ENCODE results near the gene SHCBP1L. TPM values are rescaled to one million over a fixed set of nuclear protein-coding genes. Genes with fewer than 3 reads are reported as not detected.

The SHCBP1L gene
- polyA plus RNA-seq, 1 donor from 2014 or later, result not detected

GRCh38 chr1:182897696-182898095, 55.3 kb downstream of the SHCBP1L start:
- H3K79me2 ChIP-seq (replicated peaks; ENCODE audit: insufficient read depth, low read length), result no peaks in the 10 kb centered on the region
- H3K4me3 ChIP-seq (ENCODE audit: low read length), result no peak overlapping the region
- TF ChIP-seq SMC3 (conservative IDR thresholded peaks at IDR 0.05; ENCODE audit: poor library complexity) (no peak), REST (IDR thresholded peaks at IDR 0.05; ENCODE audit: borderline replicate concordance) (no peak), MXI1 (conservative IDR thresholded peaks at IDR 0.05; ENCODE audit: poor library complexity, severe bottlenecking) (no peak), CTCF (IDR thresholded peaks at IDR 0.05; ENCODE audit: poor library complexity, severe bottlenecking) (no peak), EP300 (conservative IDR thresholded peaks at IDR 0.05; ENCODE audit: poor library complexity, severe bottlenecking) (no peak), EZH2 (IDR thresholded peaks at IDR 0.05; ENCODE audit: borderline replicate concordance, insufficient read depth, low read length, poor library complexity, severe bottlenecking) (no peak), RAD21 (conservative IDR thresholded peaks at IDR 0.05) (no peak)
- H2AFZ ChIP-seq (ENCODE audit: low read depth, low read length), result no peak overlapping the region
- H3K27me3 ChIP-seq (ENCODE audit: insufficient read depth, low read depth, low read length), result no peaks in the 10 kb centered on the region
- H4K20me1 ChIP-seq (ENCODE audit: insufficient read depth), result no peaks in the 10 kb centered on the region
- H3K9me2 ChIP-seq (ENCODE audit: insufficient read depth, low read length), result no peaks in the 10 kb centered on the region
- H3K4me2 ChIP-seq (ENCODE audit: low read length), result no peak overlapping the region
- H3F3A ChIP-seq (ENCODE audit: insufficient read depth, low read length, poor library complexity, severe bottlenecking), result no peaks in the 10 kb centered on the region
- no peak overlapping the region for H3K9ac ChIP-seq (ENCODE audit: low read length)
- no peaks in the 10 kb centered on the region for H3K36me3 ChIP-seq (ENCODE audit: insufficient read depth, low read length)
- no peaks in the 10 kb centered on the region for H3K9me3 ChIP-seq (ENCODE audit: low read length)
- H3K27ac ChIP-seq (ENCODE audit: low read length), result no peak overlapping the region

- Histone ChIP-seq H3K4me3 (ENCODE audit: low read length) (no peak overlapping the region), H3K9ac (ENCODE audit: low read length) (no peak overlapping the region), H3F3A (ENCODE audit: insufficient read depth, low read length, poor library complexity, severe bottlenecking) (no peaks in the 10 kb centered on the region), H4K20me1 (ENCODE audit: insufficient read depth) (no peaks in the 10 kb centered on the region), H2AFZ (ENCODE audit: low read depth, low read length) (no peak overlapping the region), H3K27me3 (ENCODE audit: insufficient read depth, low read depth, low read length) (no peaks in the 10 kb centered on the region), H3K4me2 (ENCODE audit: low read length) (no peak overlapping the region), H3K27ac (ENCODE audit: low read length) (no peak overlapping the region), H3K79me2 (replicated peaks; ENCODE audit: insufficient read depth, low read length) (no peaks in the 10 kb centered on the region), H3K36me3 (ENCODE audit: insufficient read depth, low read length) (no peaks in the 10 kb centered on the region), H3K9me2 (ENCODE audit: insufficient read depth, low read length) (no peaks in the 10 kb centered on the region), H3K9me3 (ENCODE audit: low read length) (no peaks in the 10 kb centered on the region)
- TF ChIP-seq EP300 (conservative IDR thresholded peaks at IDR 0.05; ENCODE audit: poor library complexity, severe bottlenecking) (no peak), POLR2AphosphoS5 (IDR thresholded peaks at IDR 0.05) (no peak), SMC3 (conservative IDR thresholded peaks at IDR 0.05; ENCODE audit: poor library complexity) (no peak), REST (IDR thresholded peaks at IDR 0.05; ENCODE audit: borderline replicate concordance) (no peak), RAD21 (conservative IDR thresholded peaks at IDR 0.05) (no peak), EZH2 (IDR thresholded peaks at IDR 0.05; ENCODE audit: borderline replicate concordance, insufficient read depth, low read length, poor library complexity, severe bottlenecking) (no peak), MXI1 (conservative IDR thresholded peaks at IDR 0.05; ENCODE audit: poor library complexity, severe bottlenecking) (no peak)
Measured at GRCh38 chr1:182890927-182891610, 61.9 kb downstream of the SHCBP1L start.

Measured in neural cell (in vitro differentiated cells).